Measurements from ENCODE around the gene DHX38. TPM values are rescaled to one million over a fixed set of nuclear protein-coding genes. Genes with fewer than 3 reads are reported as not detected.

DHX38 gene
- total RNA-seq, 2 experiments from 2014 or later: 72.2 to 77.7 TPM

- no peak for DNase-seq
- CTCF ChIA-PET: interaction anchor here (0.6 to 2.6 kb wide), 16 partner anchors 8 to 1909 kb away, joined by 3 to 29 read pairs (median 4); no protein-coding TSS in a partner anchor
- POLR2A ChIA-PET: no interaction called here
- no peak overlapping the region for H3K27ac Mint-ChIP-seq
- H3K9me3 Mint-ChIP-seq: no peaks in the 10 kb centered on the region
- H3K4me1 Mint-ChIP-seq (ENCODE audit: low read depth): no peaks in the 10 kb centered on the region
- intact Hi-C loops (cut with micrococcal nuclease): loop anchor here (1.0 kb wide), 1 partner anchor 274 kb away; no protein-coding TSS in a partner anchor
- H3K27me3 Mint-ChIP-seq: no peaks in the 10 kb centered on the region
- H3K4me3 Mint-ChIP-seq: no peak overlapping the region
- no peaks in the 10 kb centered on the region for H3K36me3 Mint-ChIP-seq
These were observed 32.2 kb downstream of the DHX38 start for GRCh38 chr16:72125635-72126428.

- H3K4me1 Mint-ChIP-seq (ENCODE audit: low read depth): no peaks in the 10 kb centered on the region
- H3K36me3 Mint-ChIP-seq: no peaks in the 10 kb centered on the region
- no peak overlapping the region for H3K27ac Mint-ChIP-seq
- no peaks in the 10 kb centered on the region for H3K9me3 Mint-ChIP-seq
- intact Hi-C loops (cut with micrococcal nuclease): no loop called here
- no peak overlapping the region for H3K4me3 Mint-ChIP-seq
- ChIA-PET CTCF (no interaction called here), POLR2A (no interaction called here)
- H3K27me3 Mint-ChIP-seq: no peaks in the 10 kb centered on the region
- no peak for DNase-seq
These were observed 32.8 kb downstream of the DHX38 start for GRCh38 chr16:72126429-72126765.

DNA sequence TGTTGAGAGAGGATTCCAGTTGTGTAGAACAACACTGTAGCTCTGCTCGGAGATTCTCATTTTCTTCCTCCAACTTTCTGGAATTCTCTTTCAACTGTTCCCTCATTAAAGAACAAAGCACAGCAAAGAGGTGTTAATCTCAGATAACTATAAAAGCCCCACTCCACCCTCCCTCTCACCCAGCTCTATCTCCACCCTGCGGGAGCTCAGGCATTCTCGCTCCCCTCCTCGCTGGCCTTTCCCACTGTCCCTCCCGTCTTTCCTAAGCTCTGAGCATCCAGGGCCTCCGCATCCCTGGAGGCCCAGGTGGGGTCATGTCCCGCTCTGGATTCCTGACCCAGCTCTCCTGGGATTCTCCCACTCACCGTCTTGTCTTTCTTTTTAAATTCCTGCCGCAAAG, 35.1 kb downstream of the DHX38 start:
- Mint-ChIP-seq H3K27me3 (no peaks in the 10 kb centered on the region), H3K9me3 (no peaks in the 10 kb centered on the region), H3K27ac (no peak overlapping the region), H3K4me1 (ENCODE audit: low read depth) (no peaks in the 10 kb centered on the region), H3K36me3 (no peaks in the 10 kb centered on the region), H3K4me3 (no peak overlapping the region)
- ChIA-PET CTCF (interaction anchor here (0.7 to 1.6 kb wide), 3 partner anchors 44 to 338 kb away, joined by 3 to 5 read pairs (median 3); no protein-coding TSS in a partner anchor), POLR2A (no interaction called here)
- no peak for DNase-seq
- intact Hi-C loops (cut with micrococcal nuclease): no loop called here

DNA sequence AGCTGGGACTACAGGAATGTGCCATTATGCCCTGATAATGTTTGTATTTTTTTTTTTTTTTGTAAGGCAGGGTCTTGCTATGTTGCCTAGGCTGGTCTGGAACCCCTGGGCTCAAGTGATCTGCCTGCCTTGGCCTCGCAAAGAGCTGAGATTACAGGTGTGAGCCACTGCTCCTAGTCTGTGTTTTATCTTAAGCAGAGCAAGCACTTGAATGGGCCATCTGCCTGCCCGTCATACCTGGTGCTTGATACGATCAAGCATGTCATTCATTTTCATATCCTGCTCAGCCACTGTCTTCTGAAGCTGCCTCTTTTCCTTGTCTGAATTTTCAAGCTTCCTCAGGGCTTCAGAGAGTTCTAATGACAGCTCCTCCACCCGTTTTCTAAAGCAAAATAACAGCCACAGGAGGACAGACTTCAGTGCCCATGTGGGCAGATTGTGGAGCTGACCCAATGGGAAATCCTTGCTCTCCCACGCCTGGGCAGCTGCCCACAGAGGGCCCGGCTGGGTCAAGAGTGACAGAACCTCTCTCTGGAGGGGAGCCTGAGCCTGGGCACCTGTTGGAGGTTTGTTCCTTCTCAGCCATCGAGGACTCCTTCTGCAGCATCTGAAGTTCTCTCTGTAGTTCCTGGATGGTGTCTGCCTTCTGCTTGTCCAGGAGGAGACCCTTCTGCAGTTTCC, 36.5 kb downstream of the DHX38 start:
- H3K27ac Mint-ChIP-seq: no peak overlapping the region
- H3K27me3 Mint-ChIP-seq: no peaks in the 10 kb centered on the region
- intact Hi-C loops (cut with micrococcal nuclease): no loop called here
- no peaks in the 10 kb centered on the region for H3K9me3 Mint-ChIP-seq
- no peak overlapping the region for H3K4me3 Mint-ChIP-seq
- H3K4me1 Mint-ChIP-seq (ENCODE audit: low read depth): no peaks in the 10 kb centered on the region
- ChIA-PET CTCF (no interaction called here), POLR2A (interaction anchor here (0.6 kb wide), 1 partner anchor 235 kb away, joined by 4 read pairs; the partner anchor contains the start of gene IST1)
- H3K36me3 Mint-ChIP-seq: no peaks in the 10 kb centered on the region
- no peak for DNase-seq

GRCh38 chr16:72131036-72131435, 37.4 kb downstream of the DHX38 start:
- intact Hi-C loops (cut with micrococcal nuclease): no loop called here
- no peaks in the 10 kb centered on the region for H3K27me3 Mint-ChIP-seq
- ChIA-PET CTCF (no interaction called here), POLR2A (no interaction called here)
- H3K4me1 Mint-ChIP-seq (ENCODE audit: low read depth): no peaks in the 10 kb centered on the region
- no peaks in the 10 kb centered on the region for H3K9me3 Mint-ChIP-seq
- no peaks in the 10 kb centered on the region for H3K36me3 Mint-ChIP-seq
- DNase-seq: no peak
- no peak overlapping the region for H3K27ac Mint-ChIP-seq
- no peak overlapping the region for H3K4me3 Mint-ChIP-seq

DNA sequence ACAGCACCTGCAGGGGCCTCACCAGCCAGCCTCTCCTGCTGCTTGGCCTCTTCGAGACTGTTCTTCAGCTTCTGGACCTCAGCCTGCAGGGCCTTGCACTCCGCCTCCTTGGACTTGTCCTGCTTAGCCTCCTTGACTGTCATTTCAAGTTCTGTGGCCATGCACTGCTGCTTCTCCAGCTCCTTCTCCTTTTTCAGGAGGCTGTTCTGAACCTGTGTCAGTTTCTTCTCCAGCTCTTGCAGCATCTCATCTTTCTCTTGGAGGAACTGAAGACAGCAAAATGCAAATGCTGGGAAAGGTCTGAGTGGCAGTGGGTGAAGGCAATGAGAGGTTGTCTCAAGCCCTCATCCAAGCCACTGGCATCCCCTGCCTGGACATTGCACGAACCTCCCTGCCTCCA, 39.1 kb downstream of the DHX38 start:
- POLR2A ChIA-PET: no interaction called here
- no peak overlapping the region for H3K27ac Mint-ChIP-seq
- no peaks in the 10 kb centered on the region for H3K27me3 Mint-ChIP-seq
- intact Hi-C loops (cut with micrococcal nuclease): no loop called here
- CTCF ChIA-PET: no interaction called here
- no peaks in the 10 kb centered on the region for H3K4me1 Mint-ChIP-seq (ENCODE audit: low read depth)
- H3K4me3 Mint-ChIP-seq: no peak overlapping the region
- no peaks in the 10 kb centered on the region for H3K9me3 Mint-ChIP-seq
- no peaks in the 10 kb centered on the region for H3K36me3 Mint-ChIP-seq
- DNase-seq: no peak

DNA sequence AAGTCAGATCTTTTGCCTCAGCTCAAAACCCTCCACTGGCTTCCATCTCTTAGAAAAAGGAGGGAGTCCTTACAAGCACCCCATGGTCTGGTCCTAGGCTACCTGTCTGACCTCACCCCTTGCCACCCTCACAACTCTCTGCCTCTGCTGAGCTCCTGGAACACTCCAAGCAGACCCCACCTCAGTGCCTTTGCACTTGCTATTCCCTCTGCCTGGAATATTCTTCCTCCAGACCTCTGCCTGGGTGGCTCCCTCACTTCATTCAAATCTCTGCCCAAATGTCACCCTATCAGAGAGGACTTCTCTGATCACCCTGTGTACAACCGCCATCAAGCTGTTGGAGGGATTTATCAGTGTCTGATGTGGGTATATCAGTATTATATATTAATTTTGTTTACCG, 40.9 kb downstream of the DHX38 start:
- Mint-ChIP-seq H3K9me3 (no peaks in the 10 kb centered on the region), H3K36me3 (no peaks in the 10 kb centered on the region), H3K4me1 (ENCODE audit: low read depth) (no peaks in the 10 kb centered on the region), H3K27me3 (no peaks in the 10 kb centered on the region), H3K27ac (no peak overlapping the region), H3K4me3 (no peak overlapping the region)
- ChIA-PET POLR2A (no interaction called here), CTCF (interaction anchor here (1.4 kb wide), 1 partner anchor 10 kb away, joined by 9 read pairs; no protein-coding TSS in a partner anchor)
- intact Hi-C loops (cut with micrococcal nuclease): no loop called here
- no peak for DNase-seq

DNA sequence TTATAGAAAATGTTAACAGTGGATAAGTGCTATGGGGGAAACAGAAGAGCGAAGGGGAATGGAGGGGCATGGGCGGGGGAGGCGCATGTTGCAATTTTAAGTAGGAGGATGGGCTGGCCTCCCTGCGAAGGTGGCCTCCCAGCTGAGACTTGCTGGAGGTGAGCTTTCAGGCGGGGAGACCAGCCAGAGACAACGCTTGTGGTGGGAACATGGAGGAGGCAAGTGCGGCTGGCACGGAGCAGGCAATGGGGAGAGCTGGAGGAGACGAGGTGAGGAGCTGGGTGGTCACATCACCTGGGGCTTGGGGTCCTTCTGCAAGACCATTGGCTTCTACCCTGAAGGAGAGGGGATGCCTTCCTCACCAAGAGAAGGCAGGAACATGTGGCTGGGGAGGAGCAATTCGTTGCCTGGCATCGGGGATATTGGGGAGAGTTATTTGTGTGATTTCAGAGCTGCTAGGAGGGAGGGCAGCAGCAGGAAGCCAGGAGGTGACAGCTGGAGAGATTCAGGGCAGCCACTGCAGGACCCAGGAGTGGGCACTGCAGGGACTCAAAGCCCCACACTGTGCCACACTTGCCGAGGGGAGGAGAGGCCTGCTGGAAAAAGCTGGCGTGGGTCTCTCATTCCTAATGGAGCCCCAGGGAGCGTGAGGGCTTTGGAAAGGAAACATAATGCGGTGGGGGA, 43.9 kb downstream of the DHX38 start:
- Mint-ChIP-seq H3K4me1 (ENCODE audit: low read depth) (no peaks in the 10 kb centered on the region), H3K9me3 (no peaks in the 10 kb centered on the region), H3K4me3 (no peak overlapping the region), H3K27ac (no peak overlapping the region), H3K36me3 (no peaks in the 10 kb centered on the region), H3K27me3 (peaks cover 2% of the 10 kb centered on the region)
- no peak for DNase-seq
- CTCF ChIA-PET: no interaction called here
- intact Hi-C loops (cut with micrococcal nuclease): no loop called here
- POLR2A ChIA-PET: no interaction called here

DNA sequence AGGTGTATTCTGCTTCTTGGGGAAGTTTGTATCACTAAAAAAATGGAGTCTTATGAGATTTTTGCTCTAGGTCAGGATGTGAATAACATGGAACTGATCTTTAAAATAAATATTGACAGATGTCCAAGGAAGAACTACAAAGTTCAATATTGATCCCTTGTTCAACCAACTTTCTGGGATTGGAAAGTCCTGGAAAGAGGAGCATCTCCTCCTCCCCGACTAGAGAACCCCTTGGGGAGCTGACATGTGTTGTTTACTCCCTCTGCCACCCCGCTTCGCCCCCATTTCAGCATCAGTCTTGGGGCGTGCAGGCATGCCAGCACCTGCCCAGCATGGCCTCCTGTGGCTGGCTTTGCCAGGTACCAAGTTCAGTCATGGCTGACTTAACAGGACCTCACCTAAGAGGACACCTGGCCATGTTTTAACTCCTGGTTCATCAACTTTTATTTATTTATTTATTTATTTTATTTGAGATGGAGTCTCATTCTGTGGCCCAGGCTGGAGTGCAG, 44.5 kb downstream of the DHX38 start:
- ChIA-PET POLR2A (no interaction called here), CTCF (no interaction called here)
- Mint-ChIP-seq H3K9me3 (no peaks in the 10 kb centered on the region), H3K36me3 (no peaks in the 10 kb centered on the region), H3K4me1 (ENCODE audit: low read depth) (no peaks in the 10 kb centered on the region), H3K27ac (no peak overlapping the region), H3K27me3 (peaks cover 2% of the 10 kb centered on the region), H3K4me3 (no peak overlapping the region)
- DNase-seq: no peak
- intact Hi-C loops (cut with micrococcal nuclease): no loop called here

GRCh38 chr16:72139908-72140307, 46.3 kb downstream of the DHX38 start:
- CTCF ChIA-PET: no interaction called here

GRCh38 chr16:72142476-72142875, 48.8 kb downstream of the DHX38 start:
- ChIA-PET POLR2A (no interaction called here), CTCF (no interaction called here)
- intact Hi-C loops (cut with micrococcal nuclease): no loop called here
- no peak for DNase-seq
- Mint-ChIP-seq H3K27me3 (peaks cover 3% of the 10 kb centered on the region), H3K9me3 (peaks cover 5% of the 10 kb centered on the region), H3K4me3 (no peak overlapping the region), H3K4me1 (ENCODE audit: low read depth) (no peaks in the 10 kb centered on the region), H3K27ac (no peak overlapping the region), H3K36me3 (no peaks in the 10 kb centered on the region)

More at GRCh38 chr16:72139908-72140307, 46.3 kb downstream of the DHX38 start:
- H3K27ac Mint-ChIP-seq: no peak overlapping the region
- H3K4me3 Mint-ChIP-seq: no peak overlapping the region
- intact Hi-C loops (cut with micrococcal nuclease): no loop called here
- DNase-seq: no peak
- no peaks in the 10 kb centered on the region for H3K9me3 Mint-ChIP-seq
- peaks cover 3% of the 10 kb centered on the region for H3K27me3 Mint-ChIP-seq
- H3K36me3 Mint-ChIP-seq: no peaks in the 10 kb centered on the region
- no peaks in the 10 kb centered on the region for H3K4me1 Mint-ChIP-seq (ENCODE audit: low read depth)
- POLR2A ChIA-PET: no interaction called here

DNA sequence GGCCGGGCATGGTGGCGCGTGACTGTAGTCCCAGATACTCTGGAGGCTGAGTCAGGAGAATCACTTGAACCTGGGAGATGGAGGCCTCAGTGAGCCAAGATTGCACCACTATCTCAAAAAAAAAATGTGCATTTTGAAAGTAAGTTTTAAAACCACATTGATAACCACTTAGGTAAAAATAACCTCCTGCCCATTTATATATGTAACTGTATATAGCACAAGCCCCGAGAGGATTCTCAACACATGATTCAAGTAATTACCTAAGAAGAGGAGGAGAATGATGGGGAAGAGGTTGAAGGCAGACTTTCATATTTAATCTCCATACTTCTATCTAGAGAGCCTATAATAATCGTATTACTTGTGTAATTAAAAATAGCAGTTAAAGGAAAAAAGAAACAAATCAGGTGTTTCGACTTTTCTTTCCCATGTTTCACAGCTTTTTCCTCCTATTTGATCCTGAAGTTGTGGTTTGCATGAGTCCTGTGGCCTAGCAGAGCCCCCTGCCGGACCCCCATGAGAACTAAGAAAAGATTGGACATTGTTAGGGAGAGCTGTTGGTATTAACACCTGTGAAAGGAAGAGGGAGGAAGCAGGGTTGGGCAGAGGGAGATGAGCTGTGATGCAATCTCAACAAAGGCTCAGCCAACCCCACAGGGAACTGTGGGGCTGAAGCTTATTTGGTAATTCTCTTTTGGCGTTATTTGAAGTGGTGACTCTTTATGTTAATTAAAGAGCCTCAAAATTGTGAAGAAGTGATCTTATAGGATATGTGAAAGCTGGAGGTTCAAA, 56.2 kb downstream of the DHX38 start:
- no peaks in the 10 kb centered on the region for H3K36me3 Mint-ChIP-seq
- intact Hi-C loops (cut with micrococcal nuclease): no loop called here
- H3K4me3 Mint-ChIP-seq: no peak overlapping the region
- H3K27me3 Mint-ChIP-seq: no peaks in the 10 kb centered on the region
- peaks cover 7% of the 10 kb centered on the region for H3K9me3 Mint-ChIP-seq
- POLR2A ChIA-PET: no interaction called here
- H3K4me1 Mint-ChIP-seq (ENCODE audit: low read depth): no peaks in the 10 kb centered on the region
- no peak for DNase-seq
- H3K27ac Mint-ChIP-seq: no peak overlapping the region
- CTCF ChIA-PET: interaction anchor here (0.7 kb wide), 1 partner anchor 9 kb away, joined by 3 read pairs; no protein-coding TSS in a partner anchor

All from activated CD4-positive, alpha-beta memory T cell treated with anti-CD3 and anti-CD28 coated beads for 36 hours (primary cell).